Measurements from ENCODE around the gene NAA11.
A peak's percentile ranks its signal among the peaks of the same experiment; 100 is the strongest.

The NAA11 gene

GRCh38 chr4:79334783-79335182 lies 8.9 kb upstream of the NAA11 start:
- Histone ChIP-seq H3K9ac (ENCODE audit: low read depth, low read length) (no peak overlapping the region), H3K27me3 (ENCODE audit: insufficient read depth, low read length, poor library complexity) (no peaks in the 10 kb centered on the region), H2AFZ (ENCODE audit: low read depth, low read length) (peak overlapping the region; percentile 19; the same call in 1 of the 2 replicates), H3K4me1 (ENCODE audit: insufficient read depth, low read length) (peaks cover 27% of the 10 kb centered on the region), H3K4me2 (ENCODE audit: insufficient read depth, low read length) (no peak overlapping the region), H3K27ac (ENCODE audit: low read length) (no peak overlapping the region), H3K36me3 (ENCODE audit: insufficient read depth, low read length) (no peaks in the 10 kb centered on the region), H3K79me2 (ENCODE audit: insufficient read depth, low read length) (no peaks in the 10 kb centered on the region), H4K20me1 (ENCODE audit: insufficient read depth, low read length) (no peaks in the 10 kb centered on the region), H3K9me3 (ENCODE audit: insufficient read depth, low read length, severe bottlenecking) (no peaks in the 10 kb centered on the region), H3K4me3 (ENCODE audit: low read depth in 1 of 2, low read length in 2 of 2) (no peak overlapping the region)
- TF ChIP-seq EZH2 (IDR thresholded peaks at IDR 0.05; ENCODE audit: borderline replicate concordance, low read depth, low read length, severe bottlenecking): no peak
- TF ChIP-seq, protein P1, sequence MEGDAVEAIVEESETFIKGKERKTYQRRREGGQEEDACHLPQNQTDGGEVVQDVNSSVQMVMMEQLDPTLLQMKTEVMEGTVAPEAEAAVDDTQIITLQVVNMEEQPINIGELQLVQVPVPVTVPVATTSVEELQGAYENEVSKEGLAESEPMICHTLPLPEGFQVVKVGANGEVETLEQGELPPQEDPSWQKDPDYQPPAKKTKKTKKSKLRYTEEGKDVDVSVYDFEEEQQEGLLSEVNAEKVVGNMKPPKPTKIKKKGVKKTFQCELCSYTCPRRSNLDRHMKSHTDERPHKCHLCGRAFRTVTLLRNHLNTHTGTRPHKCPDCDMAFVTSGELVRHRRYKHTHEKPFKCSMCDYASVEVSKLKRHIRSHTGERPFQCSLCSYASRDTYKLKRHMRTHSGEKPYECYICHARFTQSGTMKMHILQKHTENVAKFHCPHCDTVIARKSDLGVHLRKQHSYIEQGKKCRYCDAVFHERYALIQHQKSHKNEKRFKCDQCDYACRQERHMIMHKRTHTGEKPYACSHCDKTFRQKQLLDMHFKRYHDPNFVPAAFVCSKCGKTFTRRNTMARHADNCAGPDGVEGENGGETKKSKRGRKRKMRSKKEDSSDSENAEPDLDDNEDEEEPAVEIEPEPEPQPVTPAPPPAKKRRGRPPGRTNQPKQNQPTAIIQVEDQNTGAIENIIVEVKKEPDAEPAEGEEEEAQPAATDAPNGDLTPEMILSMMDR (IDR thresholded peaks at IDR 0.05; ENCODE audit: borderline replicate concordance, extremely low read depth, low read length, poor library complexity, severe bottlenecking): no peak
- DNase-seq: no peak
- peak; percentile 43; the same call in 2 of the 3 replicates for ATAC-seq (ENCODE audit: insufficient read depth, low read depth)

- Histone ChIP-seq H3K4me1 (ENCODE audit: insufficient read depth, low read length) (peaks cover 27% of the 10 kb centered on the region), H3K36me3 (ENCODE audit: insufficient read depth, low read length) (no peaks in the 10 kb centered on the region), H2AFZ (ENCODE audit: low read depth, low read length) (no peak overlapping the region), H3K4me3 (ENCODE audit: low read depth in 1 of 2, low read length in 2 of 2) (no peak overlapping the region), H3K4me2 (ENCODE audit: insufficient read depth, low read length) (no peak overlapping the region), H3K27me3 (ENCODE audit: insufficient read depth, low read length, poor library complexity) (no peaks in the 10 kb centered on the region), H4K20me1 (ENCODE audit: insufficient read depth, low read length) (no peaks in the 10 kb centered on the region), H3K27ac (ENCODE audit: low read length) (no peak overlapping the region), H3K79me2 (ENCODE audit: insufficient read depth, low read length) (no peaks in the 10 kb centered on the region), H3K9me3 (ENCODE audit: insufficient read depth, low read length, severe bottlenecking) (no peaks in the 10 kb centered on the region), H3K9ac (ENCODE audit: low read depth, low read length) (no peak overlapping the region)
- ATAC-seq (ENCODE audit: insufficient read depth, low read depth): no peak
- TF ChIP-seq, protein P1 (IDR thresholded peaks at IDR 0.05; ENCODE audit: borderline replicate concordance, extremely low read depth, low read length, poor library complexity, severe bottlenecking): no peak
- TF ChIP-seq EZH2 (IDR thresholded peaks at IDR 0.05; ENCODE audit: borderline replicate concordance, low read depth, low read length, severe bottlenecking): no peak
- DNase-seq: no peak
These were observed 8.5 kb upstream of the NAA11 start for GRCh38 chr4:79334341-79334740.

DNA sequence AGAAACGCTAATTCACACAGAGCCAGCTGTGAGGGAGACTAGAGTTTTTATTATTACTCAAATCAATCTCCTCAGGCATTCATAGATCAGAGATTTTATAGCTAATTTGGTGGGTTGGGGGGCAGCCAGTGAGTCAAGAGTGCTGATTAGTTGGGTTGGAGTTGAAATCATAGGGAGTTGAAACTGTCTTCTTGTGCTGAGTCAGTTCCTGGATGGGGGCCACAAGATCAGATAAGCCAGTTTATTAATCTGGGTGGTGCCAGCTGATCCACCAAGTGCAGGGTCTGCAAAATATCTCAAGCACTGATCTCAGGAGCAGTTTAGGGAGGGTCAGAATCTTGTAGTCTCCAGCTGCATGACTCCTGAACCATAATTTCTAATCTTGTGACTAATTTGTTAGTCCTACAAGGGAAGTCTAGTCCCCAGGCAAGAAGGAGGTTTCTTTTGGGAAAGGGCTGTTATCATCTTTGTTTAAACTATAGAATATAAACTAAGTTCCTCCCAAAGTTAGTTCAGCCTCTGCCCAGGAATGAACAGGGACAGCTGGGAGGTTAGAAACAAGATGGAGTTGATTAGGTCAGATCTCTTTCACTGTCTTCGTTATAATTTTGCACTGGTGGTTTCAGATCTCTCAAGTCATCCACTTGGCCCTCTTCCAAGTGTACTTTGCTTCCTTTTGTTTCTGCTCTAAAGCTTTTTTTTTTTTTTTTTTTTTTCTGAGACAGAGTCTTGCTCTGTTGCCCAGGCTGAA lies 5.4 kb upstream of the NAA11 start:
- Histone ChIP-seq H3K4me1 (ENCODE audit: insufficient read depth, low read length) (peaks cover 27% of the 10 kb centered on the region), H3K36me3 (ENCODE audit: insufficient read depth, low read length) (no peaks in the 10 kb centered on the region), H2AFZ (ENCODE audit: low read depth, low read length) (peak overlapping the region; percentile 13; the same call in 1 of the 2 replicates), H3K9ac (ENCODE audit: low read depth, low read length) (peak overlapping the region; percentile 15; the same call in 1 of the 2 replicates), H3K79me2 (ENCODE audit: insufficient read depth, low read length) (no peaks in the 10 kb centered on the region), H3K9me3 (ENCODE audit: insufficient read depth, low read length, severe bottlenecking) (no peaks in the 10 kb centered on the region), H3K27ac (ENCODE audit: low read length) (peak overlapping the region; percentile 77), H4K20me1 (ENCODE audit: insufficient read depth, low read length) (no peaks in the 10 kb centered on the region), H3K4me2 (ENCODE audit: insufficient read depth, low read length) (peak overlapping the region; percentile 34; the same call in 1 of the 2 replicates), H3K4me3 (ENCODE audit: low read depth in 1 of 2, low read length in 2 of 2) (no peak overlapping the region), H3K27me3 (ENCODE audit: insufficient read depth, low read length, poor library complexity) (no peaks in the 10 kb centered on the region)
- DNase-seq: peak; percentile 64
- ATAC-seq (ENCODE audit: insufficient read depth, low read depth): peak; percentile 75
- TF ChIP-seq, protein P1 (IDR thresholded peaks at IDR 0.05; ENCODE audit: borderline replicate concordance, extremely low read depth, low read length, poor library complexity, severe bottlenecking): no peak
- TF ChIP-seq EZH2 (IDR thresholded peaks at IDR 0.05; ENCODE audit: borderline replicate concordance, low read depth, low read length, severe bottlenecking): no peak
